PC-3 (cell line): ENCODE measurements around the gene CCR2. TPM values are rescaled to one million over a fixed set of nuclear protein-coding genes. Genes with fewer than 3 reads are reported as not detected.

Source experiments
- ATAC-seq: fragments of 200-7000 bp; cut with Tn5 transposase; 2 replicates; pipeline ENCODE4 v1.9.1; 2020; ENCODE audit warnings: mild to moderate bottlenecking, moderate library complexity
- BruUV-seq: library from RNA; stranded (reverse); fragments of 400-500 nt; replicated peaks from 2 replicates; lab custom pipeline; 2021; lab: Mats Ljungman, UMichigan
- CTCF ChIA-PET: fragments of 300-600 bp; sonication (Branson Sonifier 250); formaldehyde crosslinking; loops from one replicate; lab custom pipeline; 2022; ENCODE audit warnings: antibody characterized with exemption; lab: Charles Lee
- POLR2A ChIA-PET: fragments of 300-600 bp; sonication (Branson Sonifier 250); formaldehyde crosslinking; loops from one replicate; lab custom pipeline; 2022; ENCODE audit warnings: antibody characterized with exemption; ENCODE audit not compliant: unreplicated experiment; lab: Charles Lee
- DNase-seq: peaks from one replicate; pipeline ENCODE4 v3.0.0-alpha.2; 2015
- H2AFZ ChIP-seq: fragments of 300-600 bp; sonication (generic); 2 replicates; pipeline ENCODE4 v1.6.0; 2016; ENCODE audit warnings: antibody characterized with exemption, low read length
- H3F3A ChIP-seq: fragments of 300-600 bp; sonication (generic); one replicate; pipeline ENCODE4 v1.6.0; 2017; ENCODE audit warnings: antibody characterized with exemption, low read length, control low read depth, mild to moderate bottlenecking; ENCODE audit not compliant: unreplicated experiment
- H3K27ac ChIP-seq: fragments of 300-600 bp; sonication (generic); 2 replicates; pipeline ENCODE4 v1.5.1; 2016; ENCODE audit warnings: mild to moderate bottlenecking, low read length
- H3K27me3 ChIP-seq: fragments of 300-600 bp; sonication (generic); 2 replicates; pipeline ENCODE4 v1.6.1; 2016; ENCODE audit warnings: low read length, mixed read lengths
- H3K36me3 ChIP-seq: fragments of 300-600 bp; sonication (generic); 2 replicates; pipeline ENCODE4 v1.6.1; 2016; ENCODE audit warnings: low read depth, mixed run types, low read length, mixed read lengths
- H3K4me1 ChIP-seq: fragments of 300-600 bp; sonication (generic); 2 replicates; pipeline ENCODE4 v1.5.1; 2016; ENCODE audit warnings: low read length; ENCODE audit not compliant: insufficient read depth
- H3K4me2 ChIP-seq: fragments of 300-600 bp; sonication (generic); 2 replicates; pipeline ENCODE4 v1.6.0; 2016; ENCODE audit warnings: low read length
- H3K4me3 ChIP-seq: fragments of 300-600 bp; sonication (generic); 2 replicates; pipeline ENCODE4 v1.5.1; 2016; ENCODE audit warnings: mild to moderate bottlenecking, low read length, mixed read lengths
- H3K79me2 ChIP-seq: fragments of 300-600 bp; sonication (generic); 2 replicates; pipeline ENCODE4 v1.6.1; 2017; ENCODE audit warnings: low read length, mixed read lengths
- H3K9ac ChIP-seq: fragments of 300-600 bp; sonication (generic); 2 replicates; pipeline ENCODE4 v1.6.0; 2016; ENCODE audit warnings: mild to moderate bottlenecking, low read length
- H3K9me2 ChIP-seq: fragments of 300-600 bp; sonication (generic); replicated peaks from 2 replicates; pipeline ENCODE4 v1.6.1; 2016; ENCODE audit warnings: mixed run types, low read length, mixed read lengths
- H3K9me3 ChIP-seq: fragments of 300-600 bp; sonication (generic); 2 replicates; pipeline ENCODE4 v1.6.1; 2016; ENCODE audit warnings: low read length, mixed read lengths
- H4K20me1 ChIP-seq: fragments of 300-600 bp; sonication (generic); 2 replicates; pipeline ENCODE4 v1.6.1; 2016; ENCODE audit warnings: low read length, mixed read lengths
- EZH2 ChIP-seq: fragments of 300-600 bp; sonication (generic); IDR thresholded peaks from one replicate; pipeline ENCODE4 v1.6.1; 2017; ENCODE audit warnings: antibody characterized with exemption, mild to moderate bottlenecking, low read length; ENCODE audit not compliant: unreplicated experiment
- EZH2phosphoT487 ChIP-seq: fragments of 300-600 bp; sonication (generic); IDR thresholded peaks from 2 replicates; pipeline ENCODE4 v1.6.1; 2018; ENCODE audit warnings: mild to moderate bottlenecking, antibody characterized with exemption, low read length, borderline replicate concordance
- intact Hi-C: fragments of 100-400 bp; cut with micrococcal nuclease; formaldehyde crosslinking; loops from 2 replicates; pipeline ENCODE4 v1.9.0; 2023
- total RNA-seq: library from RNA; depleted of rRNA; stranded (reverse); fragments of >200 nt; gene quantifications from 2 replicates; pipeline ENCODE4 v1.2.3, GENCODE V29; 2014
- TF ChIP-seq, protein P1 (sequence below): fragments of 300-600 bp; sonication (generic); conservative IDR thresholded peaks from 2 replicates; pipeline ENCODE4 v1.5.1; 2017; ENCODE audit warnings: antibody characterized with exemption, low read depth, mild to moderate bottlenecking, low read length

Gene CCR2
- total RNA-seq, 1 experiment from 2014 or later, result not detected

DNA sequence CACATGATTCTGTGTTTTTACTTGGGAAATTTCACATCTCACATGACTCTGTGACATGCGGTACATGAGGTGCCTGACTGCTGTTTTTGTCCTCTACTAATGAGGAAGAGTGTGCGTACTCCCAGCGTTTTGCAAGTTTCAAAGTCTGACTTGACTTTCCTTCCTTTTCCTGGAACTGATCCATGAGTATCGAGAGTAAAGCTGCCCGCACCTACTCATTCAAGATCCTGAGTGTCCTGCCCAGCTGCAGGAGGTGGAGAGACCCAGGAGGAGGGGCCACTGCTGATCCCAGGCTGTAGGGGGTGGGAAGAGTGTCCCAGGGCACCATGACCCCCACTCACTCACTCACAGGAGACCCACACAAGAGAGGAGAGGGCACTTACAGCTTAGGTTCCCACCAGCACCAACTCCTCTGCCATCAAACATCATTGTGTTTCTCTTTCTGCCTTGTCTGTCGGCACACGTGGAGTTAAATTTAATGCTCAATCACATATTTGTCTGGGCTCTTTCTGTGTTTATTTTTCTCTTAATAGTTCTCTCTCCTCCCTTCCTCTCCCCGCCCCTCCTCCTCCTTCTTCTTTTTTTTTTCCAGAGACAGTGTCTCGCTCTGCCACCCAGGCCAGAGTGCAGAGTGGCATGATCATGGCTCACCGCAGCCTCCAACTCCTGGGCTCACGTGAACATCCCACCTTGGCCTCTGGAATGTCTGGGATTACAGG is 51.5 kb downstream of the CCR2 start:
- Histone ChIP-seq H3K9ac (peak overlapping the region; percentile 79), H2AFZ (peak overlapping the region; percentile 63)

DNA sequence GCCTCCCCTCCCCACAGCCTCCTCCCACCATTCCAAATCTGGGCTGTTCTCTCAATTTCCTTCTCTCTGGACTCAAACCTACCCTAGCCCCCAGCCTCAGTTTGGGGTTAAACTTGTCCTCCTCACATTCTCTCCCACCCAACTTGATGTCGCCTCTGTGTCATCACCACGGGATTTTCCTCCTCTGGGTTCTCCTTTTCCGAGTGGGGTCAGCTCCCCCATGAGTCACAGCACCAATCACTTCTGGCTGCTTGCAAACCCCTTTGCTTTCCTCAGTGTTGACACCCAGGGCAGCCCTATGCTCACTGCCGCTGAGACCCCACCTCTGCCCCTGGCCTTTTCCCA is 52.5 kb downstream of the CCR2 start:
- BruUV-seq, result no TSS peak
- Histone ChIP-seq H3K27me3 (no peaks in the 10 kb centered on the region), H3K27ac (peak overlapping the region; percentile 95), H4K20me1 (no peaks in the 10 kb centered on the region), H3K4me1 (peaks cover 41% of the 10 kb centered on the region), H3K4me2 (peak overlapping the region; percentile 86), H2AFZ (peak overlapping the region; percentile 74), H3K36me3 (no peaks in the 10 kb centered on the region), H3K79me2 (no peaks in the 10 kb centered on the region), H3K9me2 (no peaks in the 10 kb centered on the region), H3K9ac (peak overlapping the region; percentile 79), H3K4me3 (0 out of 2 replicates have a peak overlapping the region, but pooled peaks have one; percentile 63), H3F3A (no peaks in the 10 kb centered on the region), H3K9me3 (no peaks in the 10 kb centered on the region)
- no peak for DNase-seq
- intact Hi-C loops, result loop anchor here (2.0 to 5.0 kb wide), 2 partner anchors 16 to 286 kb away; partner anchors contain the start of gene ALS2CL
- ChIA-PET POLR2A (no interaction called here), CTCF (interaction anchor here (1.3 kb wide), 1 partner anchor 191 kb away, joined by 4 read pairs; no protein-coding TSS in a partner anchor)
- ATAC-seq, result no peak
- TF ChIP-seq, protein P1, sequence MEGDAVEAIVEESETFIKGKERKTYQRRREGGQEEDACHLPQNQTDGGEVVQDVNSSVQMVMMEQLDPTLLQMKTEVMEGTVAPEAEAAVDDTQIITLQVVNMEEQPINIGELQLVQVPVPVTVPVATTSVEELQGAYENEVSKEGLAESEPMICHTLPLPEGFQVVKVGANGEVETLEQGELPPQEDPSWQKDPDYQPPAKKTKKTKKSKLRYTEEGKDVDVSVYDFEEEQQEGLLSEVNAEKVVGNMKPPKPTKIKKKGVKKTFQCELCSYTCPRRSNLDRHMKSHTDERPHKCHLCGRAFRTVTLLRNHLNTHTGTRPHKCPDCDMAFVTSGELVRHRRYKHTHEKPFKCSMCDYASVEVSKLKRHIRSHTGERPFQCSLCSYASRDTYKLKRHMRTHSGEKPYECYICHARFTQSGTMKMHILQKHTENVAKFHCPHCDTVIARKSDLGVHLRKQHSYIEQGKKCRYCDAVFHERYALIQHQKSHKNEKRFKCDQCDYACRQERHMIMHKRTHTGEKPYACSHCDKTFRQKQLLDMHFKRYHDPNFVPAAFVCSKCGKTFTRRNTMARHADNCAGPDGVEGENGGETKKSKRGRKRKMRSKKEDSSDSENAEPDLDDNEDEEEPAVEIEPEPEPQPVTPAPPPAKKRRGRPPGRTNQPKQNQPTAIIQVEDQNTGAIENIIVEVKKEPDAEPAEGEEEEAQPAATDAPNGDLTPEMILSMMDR, result no peak
- TF ChIP-seq EZH2 (no peak), EZH2phosphoT487 (no peak)

More for the DNA sequence above, 51.5 kb downstream of the CCR2 start:
- no peaks in the 10 kb centered on the region for H3F3A ChIP-seq
- no peaks in the 10 kb centered on the region for H3K79me2 ChIP-seq
- no peaks in the 10 kb centered on the region for H3K27me3 ChIP-seq
- peak overlapping the region; percentile 41; the same call in 1 of the 2 replicates for H3K4me3 ChIP-seq
- DNase-seq (peak; percentile 66), ATAC-seq (peak; percentile 45)
- ChIA-PET CTCF (no interaction called here), POLR2A (no interaction called here)
- no peaks in the 10 kb centered on the region for H3K9me2 ChIP-seq
- intact Hi-C loops, result loop anchor here (2.0 to 5.0 kb wide), 2 partner anchors 17 to 287 kb away; partner anchors contain the start of gene ALS2CL
- peak overlapping the region; percentile 95 for H3K27ac ChIP-seq
- no TSS peak for BruUV-seq
- H3K4me2 ChIP-seq, result peak overlapping the region; percentile 86
- H3K36me3 ChIP-seq, result no peaks in the 10 kb centered on the region
- TF ChIP-seq, protein P1, result no peak
- TF ChIP-seq EZH2phosphoT487, result no peak
- no peak for TF ChIP-seq EZH2
- H4K20me1 ChIP-seq, result no peaks in the 10 kb centered on the region
- H3K4me1 ChIP-seq, result peaks cover 42% of the 10 kb centered on the region
- no peaks in the 10 kb centered on the region for H3K9me3 ChIP-seq
